HG03565 (cell line): ENCODE results near the gene GSTM1.
A peak's percentile ranks its signal among the peaks of the same experiment; 100 is the strongest.

ENCODE experiments used
- ATAC-seq: cut with Tn5 transposase; IDR thresholded peaks from one replicate; pipeline ENCODE4 v1.9.1; 2021; ENCODE audit warnings: mild to moderate bottlenecking, moderate library complexity; ENCODE audit not compliant: unreplicated experiment

Gene GSTM1

DNA sequence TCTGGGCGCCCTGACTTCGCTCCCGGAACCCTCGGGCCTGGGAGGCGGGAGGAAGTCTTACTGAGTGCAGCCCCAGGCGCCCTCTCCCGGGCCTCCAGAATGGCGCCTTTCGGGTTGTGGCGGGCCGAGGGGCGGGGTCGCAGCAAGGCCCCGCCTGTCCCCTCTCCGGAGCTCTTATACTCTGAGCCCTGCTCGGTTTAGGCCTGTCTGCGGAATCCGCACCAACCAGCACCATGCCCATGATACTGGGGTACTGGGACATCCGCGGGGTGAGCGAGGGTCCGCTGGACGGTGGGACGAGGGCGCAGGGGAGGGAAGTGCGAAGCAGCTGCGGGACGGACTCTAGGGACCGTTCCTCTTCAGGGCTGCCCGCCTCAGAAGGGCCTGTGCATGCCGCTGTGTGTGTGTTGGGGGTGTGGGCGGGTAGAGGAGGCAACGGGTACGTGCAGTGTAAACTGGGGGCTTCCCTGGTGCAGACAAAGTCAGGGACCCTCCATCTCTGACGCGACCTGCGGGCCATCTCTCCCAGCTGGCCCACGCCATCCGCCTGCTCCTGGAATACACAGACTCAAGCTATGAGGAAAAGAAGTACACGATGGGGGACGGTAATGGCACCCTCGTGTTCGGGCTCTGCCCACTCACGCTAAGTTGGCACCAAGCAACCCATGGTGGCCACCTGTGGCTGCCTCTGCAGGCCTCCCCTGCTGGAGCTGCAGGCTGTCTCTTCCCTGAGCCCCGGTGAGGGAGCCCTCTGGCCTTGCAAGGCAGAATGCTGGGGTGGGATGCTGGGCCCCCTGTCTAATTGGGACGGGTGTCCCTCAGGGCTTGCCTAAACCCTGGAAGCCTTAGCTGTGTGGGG lies at the start of gene GSTM1:
TSS of gene GSTM1 (plus strand) at position 177 of the 859 bp plus-strand sequence. CDS start at position 234, 57 bp downstream.
- peak; percentile 94 for ATAC-seq

DNA sequence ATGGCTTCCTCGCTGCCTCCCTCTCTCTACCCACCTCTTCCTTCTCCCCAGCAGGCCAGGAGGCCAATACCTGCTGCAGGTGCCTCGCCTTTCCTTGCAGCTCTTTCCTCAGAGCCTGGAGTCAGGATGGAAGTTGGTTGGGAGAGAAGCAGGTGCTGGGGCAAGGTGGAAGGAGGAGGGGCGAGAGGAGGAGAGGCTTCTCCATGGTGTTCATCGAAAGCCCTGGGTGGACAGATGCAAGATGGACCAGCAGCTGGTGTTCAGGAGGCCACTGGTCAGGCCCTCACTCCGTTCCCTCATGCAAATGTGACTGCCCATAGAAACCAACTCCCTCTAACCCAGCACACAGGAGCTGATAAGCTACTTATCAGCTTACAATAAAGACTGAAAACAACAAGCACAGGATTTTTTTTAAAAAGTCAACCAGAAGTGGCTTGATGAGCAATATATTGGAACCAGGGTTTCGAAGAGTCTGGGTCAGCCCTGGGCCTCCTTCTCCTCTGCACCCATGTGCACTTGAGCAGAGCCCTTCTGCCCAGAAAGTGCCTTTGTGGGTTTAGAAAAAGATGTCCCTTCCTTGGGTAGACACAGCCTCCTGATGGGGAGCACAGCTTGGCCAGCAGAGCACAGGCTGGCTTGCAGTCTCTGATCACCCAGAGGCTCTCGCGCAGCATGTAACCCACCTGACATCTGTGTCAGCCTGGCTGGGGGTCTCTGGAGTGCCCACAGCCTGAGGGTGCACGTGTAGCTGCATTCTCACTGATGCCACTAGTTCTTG lies 48.4 kb upstream of the GSTM1 start:
- no peak for ATAC-seq

DNA sequence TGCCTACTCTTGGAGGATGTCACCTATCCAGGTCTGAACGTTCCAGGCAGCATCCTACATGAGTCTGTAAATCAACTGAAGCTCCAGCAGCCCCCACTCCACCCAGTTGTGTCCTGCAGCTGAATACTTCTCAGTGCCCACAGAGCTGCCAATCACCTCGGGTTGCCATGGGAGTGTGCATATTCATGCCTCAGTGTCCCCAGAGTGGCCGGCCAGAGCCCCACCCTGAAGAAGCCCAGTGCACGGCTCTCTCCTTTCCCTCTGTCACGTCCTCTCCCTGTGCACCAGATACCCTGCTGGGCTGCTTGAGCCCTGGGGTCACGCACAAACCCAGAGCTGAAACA lies 47.8 kb upstream of the GSTM1 start:
- no peak for ATAC-seq

DNA sequence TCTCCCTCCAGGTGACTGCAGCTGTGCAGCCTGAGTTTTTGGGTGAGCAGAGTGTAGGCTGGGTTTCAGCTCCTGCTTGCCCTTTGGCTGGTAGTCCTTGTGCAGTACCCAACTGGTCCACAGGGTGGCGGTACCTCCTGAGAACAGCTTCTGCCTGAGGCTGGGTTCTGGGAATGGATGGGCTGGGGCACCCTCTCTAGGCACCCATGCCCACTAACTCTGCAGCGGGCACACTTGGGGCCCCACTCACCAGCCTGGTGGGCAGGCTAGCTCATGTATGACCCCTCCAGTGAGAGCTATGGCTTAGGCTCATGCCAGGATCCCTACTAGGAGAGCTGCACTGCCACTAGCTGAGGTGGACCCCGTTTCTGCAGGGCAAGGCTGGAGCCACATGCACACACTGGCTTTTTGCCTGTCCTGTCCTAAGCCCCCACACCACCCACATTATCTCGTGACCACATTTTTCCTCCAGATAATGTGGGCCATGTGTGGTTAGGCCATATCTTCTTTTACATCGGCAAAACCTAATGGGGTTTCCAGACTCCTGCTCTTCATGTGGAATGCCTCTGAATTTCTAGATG lies 47.2 kb upstream of the GSTM1 start:
- ATAC-seq = no peak

DNA sequence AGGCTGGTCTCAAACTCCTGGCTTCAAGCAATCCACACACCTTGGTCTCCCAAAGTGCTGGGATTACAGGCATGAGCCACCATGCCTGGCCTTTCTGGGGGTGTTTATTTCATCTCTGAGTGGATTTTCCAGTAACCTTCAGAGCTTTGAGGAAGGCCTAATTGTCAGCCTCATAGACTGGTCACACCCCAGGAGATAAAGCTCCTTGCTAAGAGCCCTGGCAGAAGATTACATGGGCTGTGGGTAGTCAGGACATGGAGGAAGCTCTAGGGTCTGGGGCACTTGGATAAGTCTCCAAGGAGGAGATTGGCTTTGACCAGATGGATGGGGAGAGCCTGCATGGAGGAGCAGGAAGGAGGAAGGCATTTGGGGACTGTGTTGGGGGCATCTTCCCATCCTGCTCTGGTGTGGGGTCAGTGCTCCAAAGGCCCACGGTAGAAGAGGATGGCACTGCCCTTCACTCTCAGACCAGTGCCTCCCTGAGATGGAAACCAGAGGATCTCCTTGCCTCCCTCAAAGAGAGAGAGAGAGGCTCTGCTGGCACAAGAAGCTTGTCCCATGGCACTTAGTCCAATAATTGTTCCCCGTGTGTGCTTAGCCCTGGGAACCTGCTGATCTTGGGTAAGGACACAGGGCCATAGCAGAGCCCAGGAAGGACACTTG lies 46.4 kb upstream of the GSTM1 start:
- no peak for ATAC-seq

DNA sequence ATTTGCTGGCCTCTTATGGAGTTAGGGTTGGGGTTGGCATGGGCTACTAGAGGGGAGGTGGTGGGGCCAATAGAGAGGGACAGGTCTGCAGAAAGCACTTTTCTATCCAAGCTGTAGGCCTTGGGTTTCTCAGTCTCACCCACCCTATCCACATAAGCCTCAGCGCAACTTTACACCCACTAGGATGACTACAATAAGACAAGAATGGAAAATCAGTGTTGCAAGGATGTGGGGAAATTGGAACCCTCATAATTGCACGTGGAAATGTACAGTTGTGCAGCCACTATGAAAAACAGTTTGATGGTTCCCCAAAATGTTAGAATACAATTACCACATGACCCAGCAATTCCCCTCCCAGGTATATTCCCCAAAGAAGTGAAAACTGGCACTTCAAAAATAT lies 45.8 kb upstream of the GSTM1 start:
- no peak for ATAC-seq

DNA sequence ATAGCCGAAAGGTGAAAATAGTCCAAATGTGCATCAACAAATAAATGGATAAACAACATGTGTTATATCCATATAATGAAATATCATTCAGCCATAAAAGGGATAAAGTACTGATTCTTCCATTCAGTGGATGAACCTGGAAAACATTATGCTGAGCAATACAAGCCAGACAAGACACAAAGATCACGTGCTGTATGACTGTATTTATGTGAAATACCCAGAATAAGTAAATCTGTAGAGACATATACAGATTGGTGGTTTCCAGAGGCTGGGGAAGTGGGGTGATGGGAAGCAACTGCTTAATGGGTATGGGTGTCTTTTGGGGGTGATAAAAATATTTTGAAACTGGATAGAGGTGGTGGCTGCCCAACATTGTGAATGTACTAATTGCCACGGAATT lies 45.0 kb upstream of the GSTM1 start:
- ATAC-seq = no peak

DNA sequence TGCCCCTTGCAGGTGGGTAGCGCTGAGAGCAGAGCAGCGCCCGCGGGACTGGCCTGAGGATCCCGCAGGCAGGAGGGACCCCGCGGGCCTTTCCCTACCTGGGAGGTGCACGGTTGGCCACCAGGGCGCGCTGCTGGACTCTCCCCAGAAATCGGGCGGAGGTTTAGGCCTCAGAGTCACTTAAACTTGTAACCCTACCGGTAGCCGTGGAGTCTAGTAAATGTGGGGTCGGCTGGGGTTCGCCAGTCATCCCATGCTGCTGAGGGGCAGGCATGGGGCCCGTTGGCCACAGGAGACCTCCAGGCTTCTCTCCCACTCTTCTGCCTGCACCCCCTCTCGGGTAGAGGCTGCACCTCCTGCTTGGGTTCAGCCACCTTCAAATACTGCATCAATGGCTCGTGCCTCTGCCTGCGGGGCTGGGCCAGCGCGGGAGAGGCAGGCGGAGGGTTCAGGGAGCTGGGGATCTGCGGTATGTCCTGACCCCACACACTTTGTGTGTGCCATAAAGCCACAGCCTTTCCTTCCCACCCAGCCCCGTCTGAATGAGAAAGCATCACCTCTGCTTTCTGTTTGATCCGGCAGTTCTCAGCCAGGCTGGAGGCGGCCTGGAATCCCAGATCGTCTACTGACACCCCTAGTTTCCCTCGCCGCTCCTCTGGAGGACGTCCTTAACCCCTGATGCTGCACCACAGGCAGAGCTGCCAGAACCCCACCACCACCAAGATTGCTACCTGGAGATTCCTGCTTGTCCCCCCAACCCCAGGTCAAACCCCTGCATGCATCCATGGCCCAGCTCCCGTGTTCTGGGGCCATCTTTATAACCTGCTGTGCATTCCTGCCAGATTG lies 44.0 kb upstream of the GSTM1 start:
- ATAC-seq = peak; percentile 52

DNA sequence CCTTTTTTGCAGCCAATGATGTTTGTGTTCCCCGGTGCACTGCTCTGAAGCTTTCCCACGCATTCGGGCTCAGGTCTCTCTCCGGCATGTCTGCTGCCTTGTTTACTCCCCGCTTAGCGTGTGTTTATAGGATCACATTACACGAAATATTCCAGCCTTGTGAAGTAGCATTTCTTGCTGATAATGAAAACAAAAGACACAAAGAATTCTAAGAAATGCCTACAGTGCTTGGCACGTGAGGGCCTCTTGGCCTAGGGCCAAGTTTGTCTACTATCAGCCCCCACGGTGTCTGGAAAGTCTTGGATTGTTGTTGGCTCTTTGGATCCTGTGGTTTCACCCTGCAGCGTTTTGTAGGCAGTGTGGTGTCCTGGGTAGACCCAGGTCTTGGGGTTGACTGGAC lies 42.9 kb upstream of the GSTM1 start:
- ATAC-seq = no peak

DNA sequence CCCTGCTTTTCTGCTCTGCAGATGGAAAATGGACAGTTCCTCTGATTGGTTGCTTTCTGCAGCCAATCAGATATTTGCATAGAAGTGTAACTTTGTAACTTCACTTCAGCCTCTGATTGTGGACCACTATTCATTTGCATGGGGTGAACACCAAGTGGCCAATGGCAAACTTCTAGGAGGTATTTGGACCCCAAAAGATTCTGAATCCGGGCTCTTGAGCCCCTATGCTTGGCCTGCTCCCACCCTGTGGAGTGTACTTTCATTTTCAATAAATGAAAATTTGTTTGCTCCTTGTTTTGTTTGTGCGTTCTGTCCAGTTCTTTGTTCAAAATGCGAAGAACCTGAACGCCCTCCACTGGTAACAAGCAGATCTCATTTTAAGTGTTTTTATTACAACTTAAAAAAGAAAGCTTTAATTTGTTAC lies 38.1 kb upstream of the GSTM1 start:
- no peak for ATAC-seq

DNA sequence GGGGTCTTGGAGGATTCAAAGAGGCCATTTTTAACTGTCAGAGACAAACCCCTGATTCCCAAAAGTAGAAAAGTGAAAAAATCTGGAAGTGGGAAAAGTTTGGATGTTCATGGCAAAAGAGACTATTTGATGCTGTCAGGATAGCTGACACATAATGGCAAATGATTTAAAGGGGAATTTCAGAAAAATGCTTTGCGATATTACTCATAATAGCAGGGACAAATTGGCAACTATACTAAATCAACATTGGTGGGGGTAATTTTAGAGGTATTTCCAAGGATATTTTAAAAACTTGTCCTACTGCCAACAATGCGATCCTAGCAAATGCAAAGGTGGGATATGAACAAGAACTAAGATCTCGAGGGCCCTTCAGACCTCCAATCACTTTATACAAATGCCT lies 37.0 kb upstream of the GSTM1 start:
- no peak for ATAC-seq

DNA sequence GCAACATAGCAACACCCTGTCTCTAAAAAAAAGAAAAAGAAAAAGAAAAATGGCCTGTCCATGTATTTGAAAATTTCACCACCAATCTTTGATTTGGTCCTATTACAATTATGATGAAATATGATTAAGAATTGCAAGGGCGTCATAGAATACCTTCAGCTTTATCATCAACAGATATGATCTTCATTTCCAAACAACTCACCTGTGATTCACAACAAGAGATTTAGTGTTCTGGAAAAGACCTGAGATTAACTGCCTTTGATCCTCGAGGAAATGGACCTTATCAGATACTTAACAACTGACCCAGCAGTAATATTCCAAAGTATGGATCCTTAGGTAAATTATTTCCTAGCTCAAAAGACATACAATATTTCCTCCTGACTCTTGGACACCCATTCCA lies 35.2 kb upstream of the GSTM1 start:
- ATAC-seq = no peak

DNA sequence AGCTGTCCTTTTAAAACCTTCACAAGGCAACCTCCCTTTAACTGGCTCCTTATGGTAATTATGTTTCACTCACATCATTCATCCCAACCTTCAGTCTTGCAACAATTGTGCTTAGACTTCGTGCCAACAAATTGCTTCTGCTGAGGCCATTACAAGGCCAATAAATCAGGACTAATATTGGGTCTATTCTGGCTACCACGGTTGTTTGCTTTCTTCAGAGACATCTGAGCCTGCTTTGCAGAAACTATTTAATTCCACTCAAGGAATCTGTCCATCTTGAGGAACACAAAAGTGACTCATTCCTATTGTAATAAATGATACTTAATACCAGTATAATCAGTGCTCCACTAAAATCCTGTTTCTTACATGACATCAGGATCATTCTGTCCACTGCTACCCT lies 34.3 kb upstream of the GSTM1 start:
- no peak for ATAC-seq

DNA sequence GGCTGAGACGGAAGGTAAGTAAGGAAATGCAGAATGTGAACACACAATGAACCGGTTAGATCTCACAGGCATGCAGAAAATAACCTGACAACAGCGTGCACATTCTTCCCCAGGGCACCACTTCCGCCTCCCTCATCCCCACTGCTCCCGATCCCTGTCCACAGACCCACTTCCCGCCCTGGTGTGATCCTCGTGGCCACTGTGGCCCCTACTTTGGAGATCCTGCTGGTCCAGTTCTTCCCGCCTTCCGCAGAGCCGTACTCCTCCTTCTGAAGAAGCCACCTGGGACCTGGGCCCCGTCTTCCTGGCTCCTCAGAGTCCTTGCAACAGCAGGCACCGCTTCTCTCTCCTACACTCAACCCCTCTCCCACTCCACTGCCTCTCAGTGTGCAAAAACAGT lies 33.1 kb upstream of the GSTM1 start:
- ATAC-seq = no peak

DNA sequence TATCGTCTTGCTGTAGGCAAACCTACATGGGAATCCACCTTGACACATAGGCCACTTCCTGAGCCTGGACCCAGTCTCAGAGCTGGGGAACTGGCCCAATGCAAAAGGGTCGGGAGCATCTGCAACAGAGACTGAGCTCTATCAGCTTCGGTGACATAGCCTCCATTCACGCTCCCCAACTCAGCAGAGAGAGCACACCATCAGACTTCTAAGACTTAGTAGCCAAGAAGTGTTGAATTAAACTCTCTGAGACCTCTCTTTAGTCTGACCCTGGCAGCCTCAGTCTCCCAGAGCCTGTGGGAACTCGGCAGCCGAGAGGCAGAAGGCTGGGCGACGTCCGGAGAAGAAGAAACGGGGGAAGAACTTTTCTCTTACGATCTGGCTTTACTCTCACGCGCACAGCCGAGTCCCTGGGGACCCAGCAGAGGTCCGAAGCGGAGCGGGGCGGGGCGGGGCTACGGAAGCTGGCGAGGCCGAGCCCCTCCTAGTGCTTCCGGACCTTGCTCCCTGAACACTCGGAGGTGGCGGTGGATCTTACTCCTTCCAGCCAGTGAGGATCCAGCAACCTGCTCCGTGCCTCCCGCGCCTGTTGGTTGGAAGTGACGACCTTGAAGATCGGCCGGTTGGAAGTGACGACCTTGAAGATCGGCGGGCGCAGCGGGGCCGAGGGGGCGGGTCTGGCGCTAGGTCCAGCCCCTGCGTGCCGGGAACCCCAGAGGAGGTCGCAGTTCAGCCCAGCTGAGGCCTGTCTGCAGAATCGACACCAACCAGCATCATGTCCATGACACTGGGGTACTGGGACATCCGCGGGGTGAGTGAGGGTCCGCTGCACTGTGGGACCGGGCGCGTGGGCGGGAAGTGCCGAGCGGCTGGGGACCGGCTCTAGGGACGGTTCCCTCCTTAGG lies 31.8 kb upstream of the GSTM1 start, which contains the start of gene GSTM4:
TSS of gene GSTM4 (plus strand) at position 485 of the 905 bp plus-strand sequence. CDS start at position 776, 291 bp downstream.
- peak; percentile 63 for ATAC-seq

DNA sequence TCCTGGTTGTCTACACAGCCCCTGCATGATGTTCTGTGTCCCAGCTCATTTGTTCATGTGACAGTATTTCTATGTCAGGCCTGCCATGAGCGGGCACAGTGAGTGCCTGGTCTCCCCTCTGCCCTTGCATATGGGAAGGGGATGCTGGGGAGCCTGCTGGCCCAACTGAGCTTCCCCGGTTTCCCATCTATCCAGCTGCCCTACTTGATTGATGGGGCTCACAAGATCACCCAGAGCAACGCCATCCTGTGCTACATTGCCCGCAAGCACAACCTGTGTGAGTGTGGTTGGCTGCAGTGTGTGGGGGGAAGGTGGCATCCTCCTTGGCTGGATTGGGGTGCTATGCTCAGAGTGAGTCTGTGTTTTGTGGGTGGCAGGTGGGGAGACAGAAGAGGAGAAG lies 30.2 kb upstream of the GSTM1 start:
- no peak for ATAC-seq

DNA sequence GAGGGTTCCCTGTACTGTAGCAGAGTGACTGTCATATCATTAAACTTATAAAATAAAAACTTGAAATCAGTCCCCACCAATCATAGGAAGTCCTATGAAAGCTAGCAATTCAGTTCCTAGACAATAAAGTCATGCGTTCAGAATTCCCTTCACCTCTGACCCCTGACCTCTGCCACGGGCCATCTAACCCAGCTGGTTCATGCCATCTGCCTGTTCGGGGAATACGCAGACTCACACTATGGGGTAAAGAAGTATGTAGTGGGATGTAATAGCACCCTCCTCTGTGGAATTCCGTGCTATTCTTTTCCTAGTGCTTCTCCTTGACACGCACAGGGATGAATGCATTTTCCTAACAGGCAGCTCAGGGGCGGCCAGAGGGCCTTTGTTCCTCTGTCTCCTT lies 29.6 kb upstream of the GSTM1 start:
- ATAC-seq = no peak

DNA sequence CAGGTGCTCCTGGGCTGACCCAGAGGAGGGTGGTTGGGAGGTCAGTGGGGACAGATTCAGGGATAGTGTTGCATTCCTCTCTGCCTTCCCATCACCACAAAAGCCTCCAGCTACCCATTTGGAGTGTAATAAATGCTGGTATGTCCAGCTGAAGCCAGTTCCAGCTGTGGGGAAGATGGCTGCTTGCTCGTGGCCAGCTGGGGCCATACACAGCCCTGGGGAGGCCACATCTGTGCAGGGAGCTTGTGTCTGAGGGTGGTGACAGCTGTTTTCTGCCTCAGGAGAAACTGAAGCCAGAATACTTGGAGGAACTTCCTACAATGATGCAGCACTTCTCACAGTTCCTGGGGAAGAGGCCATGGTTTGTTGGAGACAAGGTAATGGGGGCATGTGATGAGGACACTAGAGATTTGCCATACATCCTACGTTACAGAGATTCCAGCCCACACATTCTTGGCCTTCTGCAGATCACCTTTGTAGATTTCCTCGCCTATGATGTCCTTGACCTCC lies 29.0 kb upstream of the GSTM1 start:
- ATAC-seq = no peak

DNA sequence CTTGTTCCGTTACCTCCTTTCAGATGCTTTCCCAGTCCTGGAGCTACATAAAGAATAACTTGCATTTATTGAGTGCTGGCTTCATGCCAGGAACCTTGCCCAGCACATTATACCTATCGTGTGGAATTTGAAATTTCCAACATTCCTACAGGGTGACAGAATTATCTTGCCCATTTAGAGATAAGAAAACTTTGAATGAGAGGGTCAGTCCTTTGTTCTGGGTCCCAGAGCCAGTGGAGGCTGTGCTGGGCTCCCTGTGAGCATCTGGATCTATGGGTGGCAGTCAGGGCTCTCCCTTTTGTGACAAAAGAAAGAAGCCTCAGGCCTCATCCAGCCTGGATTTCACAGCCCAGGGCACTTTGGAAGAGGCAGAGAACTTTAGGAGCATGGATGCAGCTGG lies 28.5 kb upstream of the GSTM1 start:
- ATAC-seq = no peak
